Keratinocyte (primary cell): ENCODE measurements around the gene PEAK3. TPM values are rescaled to one million over a fixed set of nuclear protein-coding genes. Genes with fewer than 3 reads are reported as not detected.

Experiments used
- DNase-seq: peaks from one replicate; pipeline ENCODE4 v3.0.0-alpha.2; 2011; ENCODE audit warnings: low read depth, missing footprints, low spot score
- FAIRE-seq: peaks from 2 replicates; lab custom pipeline; 2011; peaks lifted over from hg19 to GRCh38; lab: Jason Lieb, UNC
- H2AFZ ChIP-seq: 2 replicates; pipeline ENCODE4 v1.6.0; 2012; ENCODE audit warnings: low read length, control low read depth, inconsistent platforms; ENCODE audit not compliant: control insufficient read depth
- H3K27ac ChIP-seq: 2 replicates; pipeline ENCODE4 v1.5.1; 2011; ENCODE audit warnings: low read length; ENCODE audit not compliant: control insufficient read depth, insufficient read depth
- H3K27me3 ChIP-seq: 3 replicates; pipeline ENCODE4 v1.6.0; 2011; ENCODE audit warnings: low read length; ENCODE audit not compliant: control insufficient read depth, insufficient read depth; ENCODE audit errors: extremely low read depth
- H3K36me3 ChIP-seq, 2 experiments: 2 replicates in 1 of 2; 3 replicates in 1 of 2; pipeline ENCODE4 v1.5.1; 2011; ENCODE audit warnings: low read length in 2 of 2, mild to moderate bottlenecking in 1 of 2; ENCODE audit not compliant: control insufficient read depth in 2 of 2, insufficient read depth in 2 of 2; ENCODE audit errors: extremely low read depth in 1 of 2
- H3K4me1 ChIP-seq: 3 replicates; pipeline ENCODE4 v1.5.1; 2011; ENCODE audit warnings: low read length; ENCODE audit not compliant: control insufficient read depth, insufficient read depth; ENCODE audit errors: extremely low read depth
- H3K4me2 ChIP-seq: 3 replicates; pipeline ENCODE4 v1.6.0; 2011; ENCODE audit warnings: low read depth, low read length; ENCODE audit not compliant: control insufficient read depth, insufficient read depth; ENCODE audit errors: extremely low read depth
- H3K4me3 ChIP-seq, 3 experiments: fragments of 200-600 bp in 1 of 3; sonication (generic) in 1 of 3; 2 replicates in 2 of 3; 3 replicates in 1 of 3; pipeline ENCODE4 v1.5.1; 2011 to 2016; ENCODE audit warnings: low read length in 3 of 3, mild to moderate bottlenecking in 3 of 3, control low read depth in 2 of 3, inconsistent platforms in 1 of 3, low read depth in 1 of 3, mixed read lengths in 1 of 3, mixed run types in 1 of 3, moderate library complexity in 1 of 3; ENCODE audit not compliant: control insufficient read depth in 2 of 3, insufficient read depth in 2 of 3; ENCODE audit errors: extremely low read depth in 1 of 3
- H3K79me2 ChIP-seq: 2 replicates; pipeline ENCODE4 v1.6.0; 2012; ENCODE audit warnings: low read length; ENCODE audit not compliant: control insufficient read depth, insufficient read depth
- H3K9ac ChIP-seq: 3 replicates; pipeline ENCODE4 v1.6.0; 2011; ENCODE audit warnings: low read length; ENCODE audit not compliant: control insufficient read depth, insufficient read depth; ENCODE audit errors: extremely low read depth
- H3K9me1 ChIP-seq: 3 replicates; pipeline ENCODE4 v1.6.0; 2011; ENCODE audit warnings: low read length; ENCODE audit not compliant: control insufficient read depth, insufficient read depth; ENCODE audit errors: extremely low read depth
- H3K9me3 ChIP-seq: 2 replicates; pipeline ENCODE4 v1.5.1; 2012; ENCODE audit warnings: low read depth, low read length; ENCODE audit not compliant: control insufficient read depth
- H4K20me1 ChIP-seq: 3 replicates; pipeline ENCODE4 v1.6.0; 2011; ENCODE audit warnings: low read length; ENCODE audit not compliant: control insufficient read depth, insufficient read depth; ENCODE audit errors: extremely low read depth
- CTCF ChIP-seq, 3 experiments: IDR thresholded peaks in 1 of 3; conservative IDR thresholded peaks in 1 of 3; optimal IDR thresholded peaks in 1 of 3; 2 replicates in 2 of 3; 3 replicates in 1 of 3; pipeline versions ENCODE3 to v1.5.1; 2011; ENCODE audit warnings: low read length in 3 of 3, mild to moderate bottlenecking in 3 of 3, moderate library complexity in 2 of 3, control low read depth in 1 of 3, inconsistent platforms in 1 of 3; ENCODE audit not compliant: insufficient read depth in 2 of 3; ENCODE audit errors: extremely low read depth in 1 of 3
- EZH2 ChIP-seq: IDR thresholded peaks from one replicate; pipeline ENCODE4 v1.6.1; 2012; ENCODE audit warnings: inconsistent platforms, mild to moderate bottlenecking, low read length, moderate library complexity
- dilution Hi-C: fragments of 300-500 bp; cut with MboI; formaldehyde crosslinking; loops from one replicate; pipeline ENCODE4 v1.7.0; 2020; ENCODE audit warnings: low sequenced_read_pairs; ENCODE audit not compliant: extremely low pct_ligation_motif_present
- polyA plus RNA-seq, 5 experiments: library from polyadenylated mRNA; depleted of rRNA in 3 of 5; stranded (reverse) in 3 of 5; stranded (forward) in 1 of 5; unstranded in 1 of 5; fragments of >200 nt; gene quantifications; 1 replicate in 1 of 5; 2 replicates in 3 of 5; 3 replicates in 1 of 5; pipeline versions ENCODE4 v1.2.1 to v1.2.3, GENCODE V29; 2011 to 2012; ENCODE audit warnings: missing spikeins in 2 of 5, low read depth in 1 of 5, low replicate concordance in 1 of 5

PEAK3 gene
- polyA plus RNA-seq, 1 donor (not counting 4 experiments of a cell fraction or from before 2014, with no cell fraction given): not detected

GRCh38 chr19:2254064-2254872 lies 27.7 kb downstream of the PEAK3 start:
- Histone ChIP-seq H3K4me3 (no peak overlapping the region), H2AFZ (no peak overlapping the region), H3K36me3 (no peaks in the 10 kb centered on the region), H3K9me1 (no peaks in the 10 kb centered on the region), H3K9me3 (no peaks in the 10 kb centered on the region), H3K4me1 (no peaks in the 10 kb centered on the region), H3K27me3 (peaks cover 49% of the 10 kb centered on the region), H3K79me2 (no peaks in the 10 kb centered on the region), H3K9ac (no peak overlapping the region), H3K27ac (no peak overlapping the region), H4K20me1 (peaks cover 3% of the 10 kb centered on the region), H3K4me2 (no peak overlapping the region)
- no peak for TF ChIP-seq EZH2
- no peak for TF ChIP-seq CTCF (optimal IDR thresholded peaks at IDR 0.05 in 1 of 3, IDR thresholded peaks at IDR 0.05 in 1 of 3, conservative IDR thresholded peaks at IDR 0.05 in 1 of 3; ENCODE audit: extremely low read depth in 1 of 3, insufficient read depth in 2 of 3, low read length in 3 of 3)
- DNase-seq: no peak
- FAIRE-seq: no peak
- dilution Hi-C loops: no loop called here

- FAIRE-seq: no peak
- dilution Hi-C loops: no loop called here
These were observed 28.6 kb downstream of the PEAK3 start for GRCh38 chr19:2253106-2254063.

More at GRCh38 chr19:2253106-2254063, 28.6 kb downstream of the PEAK3 start:
- Histone ChIP-seq H3K79me2 (no peaks in the 10 kb centered on the region), H3K27me3 (peaks cover 49% of the 10 kb centered on the region), H3K9ac (no peak overlapping the region), H3K4me3 (no peak overlapping the region), H3K9me1 (no peaks in the 10 kb centered on the region), H3K4me1 (no peaks in the 10 kb centered on the region), H3K4me2 (no peak overlapping the region), H4K20me1 (peaks cover 7% of the 10 kb centered on the region), H3K9me3 (no peaks in the 10 kb centered on the region), H3K36me3 (no peaks in the 10 kb centered on the region), H2AFZ (no peak overlapping the region), H3K27ac (no peak overlapping the region)
- no peak for DNase-seq
- TF ChIP-seq CTCF (optimal IDR thresholded peaks at IDR 0.05 in 1 of 3, IDR thresholded peaks at IDR 0.05 in 1 of 3, conservative IDR thresholded peaks at IDR 0.05 in 1 of 3; ENCODE audit: extremely low read depth in 1 of 3, insufficient read depth in 2 of 3, low read length in 3 of 3): peak in 1 of 3 experiments; percentile 19
- TF ChIP-seq EZH2: peak; percentile 49
